Endodermal cell (in vitro differentiated cells): ENCODE measurements around the gene ZNF516. TPM values are rescaled to one million over a fixed set of nuclear protein-coding genes. Genes with fewer than 3 reads are reported as not detected.

Experiments used
- DNase-seq: peaks from one replicate; pipeline ENCODE4 v3.0.0-alpha.2; 2017
- H3K27ac ChIP-seq: 2 replicates; pipeline ENCODE4 v1.5.1; 2013; ENCODE audit warnings: mild to moderate bottlenecking, low read depth, low read length, moderate library complexity
- H3K27me3 ChIP-seq: 2 replicates; pipeline ENCODE4 v1.6.1; 2013; ENCODE audit warnings: mild to moderate bottlenecking, low read length, moderate library complexity; ENCODE audit not compliant: insufficient read depth, control insufficient read depth, poor library complexity, severe bottlenecking
- H3K36me3 ChIP-seq: 2 replicates; pipeline ENCODE4 v1.7.0; 2013; ENCODE audit warnings: mild to moderate bottlenecking, low read length, moderate library complexity; ENCODE audit not compliant: control insufficient read depth, insufficient read depth
- H3K4me1 ChIP-seq: one replicate; pipeline ENCODE4 v1.7.0; 2013; ENCODE audit warnings: low read length; ENCODE audit not compliant: control insufficient read depth, insufficient read depth
- H3K4me3 ChIP-seq: 2 replicates; pipeline ENCODE4 v1.5.1; 2013; ENCODE audit warnings: mild to moderate bottlenecking, low read length, moderate library complexity
- H3K9ac ChIP-seq: 2 replicates; pipeline ENCODE4 v1.6.1; 2013; ENCODE audit warnings: mild to moderate bottlenecking, low read length, moderate library complexity; ENCODE audit not compliant: poor library complexity, severe bottlenecking; ENCODE audit errors: extremely low read depth
- H3K9me3 ChIP-seq: 2 replicates; pipeline ENCODE4 v1.6.1; 2013; ENCODE audit warnings: mild to moderate bottlenecking, low read length, moderate library complexity; ENCODE audit not compliant: control insufficient read depth
- H3K27ac Mint-ChIP-seq: 2 replicates; pipeline ENCODE4 v1.8.0; 2020; ENCODE audit warnings: mixed read lengths
- H3K27me3 Mint-ChIP-seq: 2 replicates; pipeline ENCODE4 v1.8.0; 2021; ENCODE audit warnings: mild to moderate bottlenecking, mixed read lengths; ENCODE audit not compliant: insufficient read depth
- H3K36me3 Mint-ChIP-seq: 2 replicates; pipeline ENCODE4 v1.8.0; 2020; ENCODE audit warnings: low read depth, mixed read lengths
- H3K4me1 Mint-ChIP-seq: 2 replicates; pipeline ENCODE4 v1.8.0; 2020; ENCODE audit warnings: mixed read lengths
- H3K4me3 Mint-ChIP-seq: 2 replicates; pipeline ENCODE4 v1.8.0; 2020; ENCODE audit warnings: mild to moderate bottlenecking, moderate library complexity, mixed read lengths
- H3K9me3 Mint-ChIP-seq: 2 replicates; pipeline ENCODE4 v1.8.0; 2020; ENCODE audit warnings: mild to moderate bottlenecking, mixed read lengths
- CTCF ChIP-seq: fragments of 200-600 bp; sonication (generic); conservative IDR thresholded peaks from 2 replicates; pipeline ENCODE4 v1.5.0; 2021; ENCODE audit warnings: antibody characterized with exemption, mild to moderate bottlenecking
- WGBS, 2 experiments: methylation state at CpG; one replicate each; pipeline versions ENCODE4 v1.1.5 to v1.1.7; 2013; ENCODE audit warnings: missing lambda C conversion rate in 2 of 2, mixed read lengths in 1 of 2; ENCODE audit not compliant: insufficient coverage in 1 of 2, insufficient read length in 1 of 2; 5-methylcytosine and 5-hydroxymethylcytosine counted together
- total RNA-seq, 2 donors: library from RNA; stranded (reverse); fragmentation: NEBNext Ultra II Directional in 1 of 2; extraction: Animal tissue kit (Norgen Biotek cat#: 25700) in 1 of 2; gene quantifications; 2 replicates in 1 of 2; 3 replicates in 1 of 2; pipeline ENCODE4 v1.2.1, GENCODE V29; 2021

The ZNF516 gene
- total RNA-seq, 2 donors from 2014 or later = 60.2 to 77.9 TPM

GRCh38 chr18:76338619-76339245 is 156.3 kb downstream of the ZNF516 start:
- Mint-ChIP-seq H3K4me1 (no peaks in the 10 kb centered on the region), H3K27me3 (no peaks in the 10 kb centered on the region), H3K27ac (no peak overlapping the region), H3K36me3 (no peaks in the 10 kb centered on the region), H3K9me3 (peaks cover 13% of the 10 kb centered on the region), H3K4me3 (no peak overlapping the region)
- no peak for DNase-seq
- WGBS, 2 experiments = 96 to 100% methylated on average over 2 to 5 of the region's 5 CpGs
- Histone ChIP-seq H3K36me3 (no peaks in the 10 kb centered on the region), H3K27ac (no peak overlapping the region), H3K4me1 (no peaks in the 10 kb centered on the region), H3K27me3 (no peaks in the 10 kb centered on the region), H3K4me3 (no peak overlapping the region), H3K9me3 (peaks cover 14% of the 10 kb centered on the region), H3K9ac (no peak overlapping the region)
- no peak for TF ChIP-seq CTCF

DNA sequence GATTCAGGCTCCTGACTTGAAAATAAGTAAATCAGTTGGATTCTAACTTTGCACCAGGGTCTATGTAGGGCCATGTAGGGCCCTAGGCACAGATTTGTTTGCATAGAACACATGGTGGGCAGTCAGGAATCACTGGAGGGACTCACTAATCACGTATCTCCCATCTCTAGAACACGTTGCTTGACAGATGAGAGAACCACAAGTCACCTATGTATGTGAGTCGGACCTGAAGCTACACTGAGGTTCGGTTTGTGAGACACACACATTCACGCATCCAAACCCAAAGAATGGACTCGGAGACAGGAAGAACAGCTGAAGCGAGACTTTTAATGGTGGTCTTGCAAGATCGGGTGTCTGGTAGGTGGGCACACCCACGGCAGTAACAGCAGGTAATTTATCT is 157.0 kb downstream of the ZNF516 start:
- no peak for DNase-seq
- Mint-ChIP-seq H3K36me3 (no peaks in the 10 kb centered on the region), H3K27me3 (no peaks in the 10 kb centered on the region), H3K4me1 (no peaks in the 10 kb centered on the region), H3K4me3 (no peak overlapping the region), H3K9me3 (peaks cover 19% of the 10 kb centered on the region), H3K27ac (no peak overlapping the region)
- 93 to 100% methylated on average over 7 to 9 of the region's 9 CpGs for WGBS, 2 experiments
- H3K27me3 ChIP-seq = no peaks in the 10 kb centered on the region
- no peak overlapping the region for H3K4me3 ChIP-seq
- no peaks in the 10 kb centered on the region for H3K4me1 ChIP-seq
- H3K27ac ChIP-seq = no peak overlapping the region
- H3K9ac ChIP-seq = no peak overlapping the region
- H3K9me3 ChIP-seq = peaks cover 19% of the 10 kb centered on the region
- H3K36me3 ChIP-seq = no peaks in the 10 kb centered on the region
- TF ChIP-seq CTCF = no peak

GRCh38 chr18:76335859-76336640 is 159.0 kb downstream of the ZNF516 start:
- H3K27me3 ChIP-seq = no peaks in the 10 kb centered on the region
- H3K9me3 ChIP-seq = peaks cover 24% of the 10 kb centered on the region
- H3K9me3 Mint-ChIP-seq = peaks cover 31% of the 10 kb centered on the region
- no peak overlapping the region for H3K4me3 ChIP-seq
- no peak overlapping the region for H3K27ac ChIP-seq
- no peaks in the 10 kb centered on the region for H3K4me1 Mint-ChIP-seq
- no peak overlapping the region for H3K27ac Mint-ChIP-seq
- no peaks in the 10 kb centered on the region for H3K36me3 ChIP-seq
- H3K27me3 Mint-ChIP-seq = no peaks in the 10 kb centered on the region
- H3K4me3 Mint-ChIP-seq = no peak overlapping the region
- no peaks in the 10 kb centered on the region for H3K4me1 ChIP-seq
- WGBS, 2 experiments = 90 to 92% methylated on average over 2 to 10 of the region's 10 CpGs
- no peak overlapping the region for H3K9ac ChIP-seq
- no peak for TF ChIP-seq CTCF
- no peak for DNase-seq
- peaks cover 4% of the 10 kb centered on the region for H3K36me3 Mint-ChIP-seq
